Coronary artery (tissue), 2 donors: ENCODE data around the gene TMPRSS6.

ENCODE experiments used
- DNase-seq: peaks from one replicate; pipeline ENCODE4 v3.0.0-alpha.2; 2017; ENCODE audit warnings: low spot score
- H3K27ac ChIP-seq, 2 donors: fragments of 200-600 bp; sonication (generic); one replicate each; pipeline ENCODE4 v1.5.1; 2016 to 2019
- H3K4me3 ChIP-seq: fragments of 200-600 bp; sonication (generic); 2 replicates; pipeline ENCODE4 v1.5.1; 2016; ENCODE audit warnings: mild to moderate bottlenecking, moderate library complexity
- CTCF ChIP-seq: fragments of 200-600 bp; sonication (generic); IDR thresholded peaks from one replicate; pipeline ENCODE4 v1.5.1; 2019; ENCODE audit warnings: antibody characterized with exemption

Gene TMPRSS6

GRCh38 chr22:37100589-37101127 is 8.9 kb downstream of the TMPRSS6 start:
- TF ChIP-seq CTCF = no peak
- no peak for DNase-seq
- H3K4me3 ChIP-seq = no peak overlapping the region

GRCh38 chr22:37098976-37099591 is 10.4 kb downstream of the TMPRSS6 start:
- no peak overlapping the region for H3K4me3 ChIP-seq
- H3K27ac ChIP-seq = no peak overlapping the region
- TF ChIP-seq CTCF = no peak
- DNase-seq = no peak

More at GRCh38 chr22:37100589-37101127, 8.9 kb downstream of the TMPRSS6 start:
- H3K27ac ChIP-seq = no peak overlapping the region

GRCh38 chr22:37097346-37097745 is 12.2 kb downstream of the TMPRSS6 start:
- no peak overlapping the region for H3K4me3 ChIP-seq
- no peak for DNase-seq
- no peak for TF ChIP-seq CTCF
- H3K27ac ChIP-seq = no peak overlapping the region

GRCh38 chr22:37095113-37095512 is 14.4 kb downstream of the TMPRSS6 start:
- DNase-seq = no peak
- Histone ChIP-seq H3K4me3 (no peak overlapping the region), H3K27ac (no peak overlapping the region)
- no peak for TF ChIP-seq CTCF

GRCh38 chr22:37094239-37094638 is 15.3 kb downstream of the TMPRSS6 start:
- Histone ChIP-seq H3K27ac (no peak overlapping the region), H3K4me3 (no peak overlapping the region)
- no peak for DNase-seq
- no peak for TF ChIP-seq CTCF

- no peak overlapping the region for H3K4me3 ChIP-seq
- no peak for DNase-seq
- no peak for TF ChIP-seq CTCF
- H3K27ac ChIP-seq = no peak overlapping the region
Observed at GRCh38 chr22:37092997-37093396, 16.5 kb downstream of the TMPRSS6 start.

GRCh38 chr22:37091994-37092393 is 17.5 kb downstream of the TMPRSS6 start:
- H3K4me3 ChIP-seq = no peak overlapping the region
- no peak for DNase-seq
- no peak for TF ChIP-seq CTCF
- H3K27ac ChIP-seq = no peak overlapping the region
